Activated naive CD4-positive, alpha-beta T cell (primary cell): ENCODE results near the gene C21orf58.
A peak's percentile ranks its signal among the peaks of the same experiment; 100 is the strongest.

Experiments used
- DNase-seq, 4 experiments: peaks; one replicate each; lab custom pipeline; 2025; lab: John Stamatoyannopoulos, UW

The C21orf58 gene

DNA sequence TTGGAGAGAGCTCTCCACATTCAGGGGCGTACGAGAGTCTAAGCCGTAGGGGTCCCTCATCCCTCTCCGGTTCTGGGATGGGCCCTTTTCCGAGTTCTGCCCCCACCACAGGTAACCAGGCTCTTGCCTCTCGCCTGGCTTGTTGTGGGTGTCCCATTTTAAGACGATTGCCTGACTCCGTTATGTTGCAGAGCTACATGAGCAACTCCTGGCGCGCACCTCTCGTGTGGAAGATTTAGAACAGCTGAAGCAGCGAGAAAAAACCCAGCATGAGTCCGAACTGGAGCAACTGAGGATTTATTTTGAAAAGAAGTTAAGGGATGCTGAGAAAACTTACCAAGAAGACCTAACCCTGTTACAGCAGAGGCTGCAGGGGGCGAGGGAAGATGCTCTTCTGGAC, 29.2 kb upstream of the C21orf58 start:
- no peak for DNase-seq

DNA sequence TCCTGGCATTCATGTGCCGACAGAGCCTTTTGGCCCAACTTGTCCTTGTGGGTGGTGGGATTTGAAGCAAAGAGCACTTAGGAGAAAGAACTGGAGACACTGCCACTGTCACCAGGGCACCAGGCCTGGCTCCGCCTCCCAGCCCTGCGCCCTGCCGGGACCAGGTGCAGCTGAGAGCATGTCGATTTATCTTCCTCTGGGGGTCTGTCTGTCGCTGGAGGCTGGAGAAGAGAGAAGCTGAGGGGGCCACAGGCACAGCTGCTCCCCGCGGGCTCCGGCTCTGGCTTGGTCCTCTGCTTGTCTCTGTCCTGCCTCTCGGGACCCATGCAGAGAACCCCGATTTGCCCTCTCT, 28.5 kb upstream of the C21orf58 start:
- DNase-seq: no peak

DNA sequence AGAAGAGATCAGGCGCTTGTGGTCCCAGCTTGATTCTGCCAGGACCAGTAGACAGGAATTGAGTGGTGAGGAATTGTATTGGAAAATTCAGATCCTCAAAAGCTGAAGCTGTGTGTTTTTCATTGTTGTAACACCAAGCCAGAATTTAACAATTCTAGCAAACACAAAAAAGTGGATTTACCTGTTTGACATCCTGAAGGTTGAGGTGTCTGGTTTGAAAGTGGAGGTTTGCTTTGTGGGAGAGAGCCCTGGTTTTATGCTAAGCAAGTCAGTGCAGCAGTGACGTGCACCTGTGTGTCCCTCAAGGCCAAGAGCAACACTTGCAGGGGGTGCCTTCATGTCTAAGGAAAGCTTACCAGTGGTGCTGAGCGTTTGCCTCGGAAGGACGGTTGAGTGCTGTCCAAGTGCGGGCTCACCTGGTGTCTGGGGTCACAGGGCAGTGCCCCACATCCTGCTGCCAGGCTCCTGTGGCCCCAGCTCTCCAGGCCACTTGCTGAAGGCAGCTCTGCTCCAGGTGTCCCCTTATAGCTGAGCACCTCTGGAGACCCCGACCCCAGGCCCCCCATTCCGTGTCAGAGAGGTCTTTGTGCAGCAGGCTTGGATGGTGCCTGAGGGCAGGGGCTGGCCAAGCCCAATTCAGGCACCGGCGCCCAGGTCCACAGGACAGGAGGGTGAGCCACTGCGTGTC, 27.9 kb upstream of the C21orf58 start:
- DNase-seq: no peak

DNA sequence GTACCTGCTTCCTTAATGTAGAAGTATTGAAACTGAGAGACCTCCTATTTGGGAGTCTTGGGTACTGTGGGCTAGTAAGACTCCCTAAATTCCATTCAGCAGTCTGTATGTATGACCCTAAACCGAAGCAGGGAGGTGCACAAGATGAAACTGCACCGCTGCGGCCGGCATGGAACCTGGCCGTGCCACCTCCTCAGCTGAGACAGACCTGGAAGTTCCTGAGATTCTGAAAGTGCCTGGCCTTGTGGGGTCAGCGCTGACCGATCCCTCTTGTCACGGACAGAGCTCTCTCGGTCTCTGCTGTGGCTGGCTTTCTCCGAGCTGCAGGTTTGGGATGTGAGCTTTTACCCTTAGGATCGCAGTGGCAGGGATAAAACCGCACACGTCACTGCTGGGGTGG, 27.3 kb upstream of the C21orf58 start:
- no peak for DNase-seq

DNA sequence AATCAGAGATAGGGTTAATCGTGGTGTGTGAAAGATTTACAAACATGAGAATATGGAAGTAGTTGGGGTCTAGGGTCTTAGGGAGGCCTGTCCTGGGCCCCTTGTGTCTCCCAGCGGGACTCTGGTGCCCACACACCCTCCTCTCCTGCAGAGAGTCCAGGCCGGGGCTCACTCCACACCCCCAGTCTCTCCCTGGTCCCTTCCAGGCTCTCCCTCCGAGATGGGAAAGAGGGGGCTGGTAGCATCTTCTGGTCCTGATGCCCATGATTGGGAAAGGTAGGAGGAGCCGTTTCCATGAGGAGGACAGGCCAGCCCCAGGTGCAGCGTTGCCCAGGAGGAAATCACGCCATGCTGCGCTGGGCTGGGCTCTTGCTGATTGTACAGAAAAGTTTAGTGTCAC, 26.9 kb upstream of the C21orf58 start:
- DNase-seq: no peak

DNA sequence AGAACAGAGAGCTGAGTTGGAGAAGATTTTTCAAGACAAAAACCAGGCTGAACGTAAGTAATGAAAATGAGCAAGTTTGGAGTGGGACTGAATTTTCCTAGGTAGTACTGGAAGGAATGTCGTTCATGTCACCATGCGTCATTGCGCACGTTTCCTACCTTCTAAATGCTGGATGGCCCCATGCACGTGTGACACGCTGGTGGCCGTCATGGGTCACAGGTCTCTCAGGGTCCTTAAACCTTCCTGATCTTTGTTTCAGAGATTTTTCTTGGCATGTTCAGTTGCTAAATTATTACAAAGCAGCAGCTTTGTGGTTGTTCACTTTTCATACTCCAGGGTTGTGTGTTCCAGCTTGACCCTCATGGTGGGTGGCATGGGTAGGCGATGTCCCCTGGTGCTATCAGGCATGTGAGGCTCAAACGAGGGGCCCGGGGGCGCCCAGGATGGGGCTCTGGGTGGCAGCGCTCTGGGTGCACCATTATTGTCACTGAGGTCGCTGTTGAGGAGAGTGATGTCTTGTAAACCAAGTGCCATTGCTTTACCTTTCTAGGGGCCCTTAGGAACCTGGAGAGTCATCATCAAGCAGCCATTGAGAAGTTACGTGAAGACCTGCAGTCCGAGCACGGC, 25.6 kb upstream of the C21orf58 start:
- no peak for DNase-seq

DNA sequence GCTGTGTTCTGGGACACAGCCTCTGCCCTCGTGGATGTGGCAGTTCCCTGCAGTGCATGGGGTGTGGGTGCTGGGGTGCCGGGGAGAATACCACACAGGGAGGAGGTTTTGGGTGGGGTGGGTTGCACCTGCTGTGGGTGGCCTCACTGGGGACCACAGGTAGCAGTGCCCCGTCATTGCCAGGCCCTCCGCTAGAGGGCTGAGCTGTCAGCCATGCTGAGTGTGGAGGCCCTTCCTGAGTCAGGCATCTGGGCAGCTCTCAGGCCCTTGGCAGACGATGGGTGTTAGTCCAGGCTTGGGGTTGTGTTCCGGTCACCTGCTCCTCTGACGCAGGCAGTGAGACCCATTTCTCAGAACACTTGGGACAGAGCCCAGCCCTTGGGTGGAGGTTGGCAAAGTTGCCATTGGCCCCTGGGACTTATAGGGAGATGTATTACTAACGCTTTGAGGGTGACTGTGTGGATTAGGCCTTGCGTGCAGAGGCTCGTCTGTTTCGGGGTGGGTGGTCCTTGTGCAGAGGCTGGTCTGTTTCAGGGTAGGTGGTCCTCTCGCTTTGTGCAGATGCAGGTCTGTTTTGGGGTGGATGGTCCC, 24.2 kb upstream of the C21orf58 start:
- no peak for DNase-seq

DNA sequence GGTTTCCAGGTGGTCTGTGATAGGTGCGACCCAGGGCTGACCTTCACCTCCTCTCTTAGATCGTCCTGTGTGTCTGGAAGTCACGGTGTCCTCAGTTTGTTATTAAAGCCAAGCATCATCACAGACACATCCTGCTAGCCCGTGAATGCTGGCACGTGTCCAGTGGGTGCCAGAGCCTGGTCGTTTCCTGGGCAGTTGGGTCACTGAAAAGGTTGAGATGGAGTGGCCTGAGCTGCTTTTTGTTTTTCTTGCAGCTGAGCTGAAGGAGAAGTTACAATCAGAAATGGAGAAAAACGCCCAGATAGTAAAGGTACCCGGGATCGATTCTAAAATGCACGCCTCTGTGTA, 23.5 kb upstream of the C21orf58 start:
- no peak for DNase-seq

DNA sequence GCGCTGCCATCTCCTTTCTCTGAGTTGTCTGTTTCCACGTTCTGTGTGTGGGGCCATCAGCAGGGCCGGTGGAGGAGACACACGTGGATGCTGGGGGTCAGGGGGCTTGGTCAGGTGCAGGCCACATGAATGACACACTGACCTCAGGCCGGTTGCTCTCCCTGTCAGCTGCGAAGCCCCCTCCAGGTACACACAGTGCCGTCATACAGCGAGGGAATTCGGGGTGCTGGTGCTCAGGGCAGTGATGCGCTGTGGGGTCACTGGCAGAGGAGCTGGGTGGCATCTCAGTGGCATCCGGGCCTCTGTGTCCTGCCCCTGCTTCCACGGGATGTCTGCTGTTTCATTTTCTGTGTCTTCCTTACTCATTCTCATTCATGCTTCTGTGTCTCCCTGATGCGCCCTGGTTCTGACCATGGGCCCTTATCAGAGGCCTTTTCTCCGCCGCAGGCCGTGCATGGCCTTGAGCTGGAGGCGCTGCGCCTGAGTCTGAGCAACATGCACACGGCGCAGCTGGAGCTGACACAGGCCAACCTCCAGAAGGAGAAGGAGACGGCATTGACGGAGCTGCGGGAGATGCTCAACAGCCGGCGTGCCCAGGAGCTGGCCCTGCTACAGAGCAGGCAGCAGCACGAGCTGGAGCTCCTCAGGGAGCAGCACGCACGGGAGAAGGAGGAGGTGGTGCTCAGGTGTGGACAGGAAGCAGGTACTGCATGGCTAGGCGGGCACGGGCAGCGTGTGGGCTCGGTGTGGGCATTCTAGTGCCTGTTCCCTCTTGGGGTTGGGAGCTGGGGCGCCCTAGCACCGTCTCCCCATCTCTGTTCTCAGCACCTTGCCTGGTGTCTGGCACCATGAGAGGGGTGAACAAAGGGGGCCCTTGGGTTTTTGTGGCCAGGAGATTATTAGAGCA, 22.9 kb upstream of the C21orf58 start:
- DNase-seq: no peak

DNA sequence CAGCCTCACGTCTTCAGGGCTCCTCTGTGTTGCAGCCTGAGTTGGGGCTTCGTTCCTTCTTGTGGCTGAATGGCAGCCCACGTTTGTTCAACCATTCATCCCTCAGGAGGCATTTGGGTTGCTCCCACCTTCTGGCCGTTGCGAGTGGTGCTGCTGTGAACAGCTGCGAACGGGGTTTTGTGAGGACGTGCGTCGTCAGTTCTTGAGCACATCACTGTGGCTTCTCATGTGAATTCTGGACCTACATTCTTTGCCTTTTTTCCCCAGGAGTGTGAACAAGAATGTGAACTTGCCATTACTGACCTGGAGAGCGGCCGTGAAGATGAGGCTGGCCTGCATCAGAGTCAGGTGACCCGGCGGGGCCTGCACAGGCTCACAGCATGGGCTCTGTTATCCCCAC, 22.2 kb upstream of the C21orf58 start:
- no peak for DNase-seq

DNA sequence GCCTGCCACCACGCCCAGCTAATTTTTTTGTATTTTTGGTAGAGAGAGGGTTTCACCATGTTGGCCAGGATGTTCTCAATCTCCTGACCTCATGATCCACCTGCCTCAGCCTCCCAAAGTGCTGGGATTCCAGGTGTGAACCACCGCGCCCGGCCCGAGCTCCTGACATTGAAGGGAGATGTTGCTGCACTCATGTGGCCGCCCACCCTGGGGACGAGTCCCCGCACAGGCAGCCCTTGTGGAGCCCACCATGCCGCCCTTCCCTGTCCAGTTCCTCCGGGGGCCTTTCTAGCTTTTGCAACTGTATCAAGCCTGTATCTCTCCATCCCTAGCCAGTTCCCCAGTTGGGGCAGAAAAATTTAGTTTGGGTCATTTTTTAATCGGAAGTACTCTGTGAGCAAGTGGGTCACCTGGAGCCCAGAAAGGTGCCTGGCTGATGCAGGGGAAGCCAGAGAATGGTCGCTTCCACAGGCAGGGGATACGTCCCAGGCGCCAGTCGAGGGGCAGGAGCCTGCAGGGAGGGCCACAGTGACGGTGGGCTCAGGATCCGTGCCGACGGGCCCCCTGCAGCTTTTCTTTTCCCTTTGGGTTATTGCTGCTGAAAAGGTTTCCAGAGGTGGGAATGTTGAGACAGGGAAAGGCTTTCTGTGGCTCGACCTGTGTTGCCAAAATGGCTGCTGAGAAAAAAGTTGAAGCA, 20.7 kb upstream of the C21orf58 start:
- no peak for DNase-seq

DNA sequence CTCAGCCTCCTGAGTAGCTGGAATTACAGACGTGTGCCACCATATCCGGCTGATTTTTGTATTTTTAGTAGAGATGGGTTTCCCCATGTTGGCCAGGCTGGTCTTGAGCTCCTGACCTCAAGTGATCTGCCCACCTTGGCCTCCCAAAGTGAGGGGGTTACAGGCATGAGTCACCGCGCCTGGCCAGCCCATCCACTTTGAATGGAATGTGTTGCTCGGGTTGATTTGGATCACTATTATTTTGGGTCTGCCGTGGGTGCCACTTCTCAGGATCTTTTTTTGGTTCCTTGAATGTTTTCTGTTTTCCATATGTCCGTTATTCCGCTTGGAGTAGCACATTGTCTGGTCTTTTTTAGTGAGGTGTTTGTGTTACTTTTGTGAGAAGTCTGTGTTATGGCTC, 17.3 kb upstream of the C21orf58 start:
- no peak for DNase-seq

DNA sequence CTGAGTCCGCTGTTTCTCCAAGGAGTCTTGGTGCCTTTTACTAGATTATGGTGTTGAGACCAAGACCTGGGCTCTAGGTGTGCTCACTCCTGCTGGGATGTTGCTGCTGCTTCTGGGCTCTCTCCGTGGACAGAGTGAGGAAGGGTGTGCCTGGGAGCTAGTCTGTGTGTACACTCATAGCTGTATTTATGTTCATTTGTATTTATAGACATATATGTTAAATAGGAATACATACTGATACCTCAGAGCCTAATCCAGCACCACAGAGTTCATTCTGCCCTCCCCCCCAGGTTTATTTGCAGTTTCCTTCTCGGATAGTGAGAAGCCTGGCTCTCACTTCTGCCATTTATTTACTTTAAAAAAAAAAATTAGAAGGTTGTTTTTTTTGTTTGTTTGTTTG, 12.9 kb upstream of the C21orf58 start:
- DNase-seq: no peak

DNA sequence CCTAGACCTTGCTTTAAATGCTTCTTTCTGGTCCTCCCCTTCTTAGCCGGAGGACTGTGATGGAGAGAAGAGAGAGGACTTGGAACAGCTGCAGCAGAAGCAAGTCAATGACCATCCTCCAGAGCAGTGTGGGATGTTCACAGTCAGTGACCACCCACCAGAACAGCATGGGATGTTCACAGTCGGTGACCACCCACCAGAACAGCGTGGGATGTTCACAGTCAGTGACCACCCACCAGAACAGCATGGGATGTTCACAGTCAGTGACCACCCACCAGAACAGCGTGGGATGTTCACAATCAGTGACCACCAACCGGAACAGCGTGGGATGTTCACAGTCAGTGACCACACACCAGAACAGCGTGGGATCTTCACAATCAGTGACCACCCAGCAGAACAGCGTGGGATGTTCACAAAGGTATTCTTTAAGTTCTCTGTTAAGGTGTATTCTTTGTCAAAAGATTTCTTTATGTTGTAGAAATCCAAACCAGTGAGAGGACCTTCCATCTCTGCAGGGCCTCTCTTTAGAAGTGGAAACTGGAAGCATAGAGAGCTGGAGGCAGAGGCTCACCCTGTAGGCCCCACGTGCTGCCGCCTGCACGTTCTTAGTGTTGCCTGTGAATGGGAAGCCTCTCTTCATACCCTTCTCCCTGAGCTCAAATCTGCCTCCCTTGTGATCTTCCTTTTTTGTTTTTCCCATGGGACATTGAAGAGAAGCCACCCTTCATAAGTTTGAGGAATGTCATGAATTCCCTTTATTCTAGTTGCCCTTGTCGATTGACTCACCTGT, 10.9 kb upstream of the C21orf58 start:
- DNase-seq: no peak

DNA sequence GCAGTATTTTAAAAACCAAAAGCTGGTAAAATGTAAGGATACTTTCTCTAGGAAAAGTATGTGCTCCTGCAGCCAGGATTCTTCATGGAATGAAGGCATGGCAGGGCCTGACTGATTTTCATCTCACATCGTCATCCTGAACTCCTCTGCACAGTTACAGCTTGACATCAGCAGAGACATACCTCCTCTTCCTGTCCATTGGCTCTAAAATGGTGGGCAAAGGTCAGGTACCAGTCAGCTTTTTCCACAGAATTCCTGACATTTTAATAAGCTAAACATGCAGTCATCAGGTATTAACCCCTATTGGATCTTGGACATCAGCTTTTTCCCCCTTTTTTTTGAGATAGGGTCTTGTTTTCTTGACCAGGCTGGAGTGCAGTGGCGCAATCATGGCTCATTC, 6.1 kb upstream of the C21orf58 start:
- DNase-seq: no peak

DNA sequence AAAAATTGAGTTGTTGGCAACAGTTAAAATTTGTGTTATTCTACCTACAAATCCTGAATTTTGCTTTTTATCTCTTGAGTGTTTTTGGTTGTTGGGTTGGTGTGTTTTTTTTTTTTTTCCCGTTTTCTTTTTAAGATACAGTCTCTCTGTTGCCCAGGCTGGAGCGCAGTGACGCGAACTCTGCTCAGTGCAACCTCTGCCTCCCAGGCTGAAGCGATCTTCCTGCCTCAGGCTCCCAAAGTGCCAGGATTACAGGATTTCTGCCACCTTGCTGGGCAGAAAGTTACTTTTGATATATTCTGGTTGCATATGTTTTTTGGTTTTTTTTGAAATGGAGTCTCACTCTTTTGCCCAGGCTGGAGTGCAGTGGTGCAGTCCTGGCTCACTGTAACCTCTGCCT, 4.5 kb upstream of the C21orf58 start:
- no peak for DNase-seq

DNA sequence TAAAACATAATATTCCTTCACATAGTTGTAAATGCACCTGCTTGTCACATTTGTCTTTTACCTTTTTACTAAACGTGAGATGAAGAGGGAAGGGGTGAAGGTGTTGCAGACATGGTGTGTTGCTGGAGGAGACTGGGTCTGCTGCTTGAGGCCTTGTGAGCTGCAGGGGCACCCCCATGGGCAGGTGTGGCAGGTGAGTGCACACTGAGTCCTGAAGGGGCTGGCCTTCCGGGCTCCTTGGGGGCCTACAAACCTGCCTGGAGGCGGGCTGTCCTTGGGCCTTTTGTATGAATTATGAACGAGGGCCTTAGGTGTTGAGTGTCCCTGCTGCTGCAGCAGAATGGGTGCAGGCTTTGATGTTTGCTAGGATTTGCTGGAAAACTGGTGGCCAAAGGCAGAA, 4.0 kb upstream of the C21orf58 start:
- DNase-seq: no peak

DNA sequence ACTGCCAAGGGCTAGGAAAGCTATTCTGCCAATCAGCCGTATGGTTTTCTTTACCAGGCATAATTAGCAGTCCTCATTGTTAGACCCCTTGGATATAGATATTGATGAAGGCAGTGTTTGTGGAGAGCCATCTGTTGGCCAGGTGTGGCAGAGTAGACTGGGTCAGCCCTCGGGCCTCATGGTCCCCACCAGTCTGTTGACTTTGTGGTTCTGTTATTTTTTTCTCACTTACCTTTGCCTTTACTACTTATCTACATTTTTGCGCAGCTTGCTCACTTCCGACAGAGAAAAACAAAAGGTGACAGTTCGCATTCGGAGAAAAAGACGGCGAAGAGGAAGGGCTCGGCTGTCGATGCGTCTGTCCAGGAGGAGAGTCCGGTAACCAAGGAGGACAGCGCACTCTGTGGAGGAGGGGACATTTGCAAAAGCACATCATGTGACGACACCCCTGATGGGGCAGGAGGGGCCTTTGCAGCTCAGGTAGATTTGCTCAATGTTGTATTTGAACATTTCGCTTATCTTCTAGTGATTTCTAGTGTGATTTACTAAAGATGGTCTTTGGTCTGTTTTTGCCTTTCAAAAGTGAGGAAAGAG, 2.5 kb upstream of the C21orf58 start:
- DNase-seq: no peak

DNA sequence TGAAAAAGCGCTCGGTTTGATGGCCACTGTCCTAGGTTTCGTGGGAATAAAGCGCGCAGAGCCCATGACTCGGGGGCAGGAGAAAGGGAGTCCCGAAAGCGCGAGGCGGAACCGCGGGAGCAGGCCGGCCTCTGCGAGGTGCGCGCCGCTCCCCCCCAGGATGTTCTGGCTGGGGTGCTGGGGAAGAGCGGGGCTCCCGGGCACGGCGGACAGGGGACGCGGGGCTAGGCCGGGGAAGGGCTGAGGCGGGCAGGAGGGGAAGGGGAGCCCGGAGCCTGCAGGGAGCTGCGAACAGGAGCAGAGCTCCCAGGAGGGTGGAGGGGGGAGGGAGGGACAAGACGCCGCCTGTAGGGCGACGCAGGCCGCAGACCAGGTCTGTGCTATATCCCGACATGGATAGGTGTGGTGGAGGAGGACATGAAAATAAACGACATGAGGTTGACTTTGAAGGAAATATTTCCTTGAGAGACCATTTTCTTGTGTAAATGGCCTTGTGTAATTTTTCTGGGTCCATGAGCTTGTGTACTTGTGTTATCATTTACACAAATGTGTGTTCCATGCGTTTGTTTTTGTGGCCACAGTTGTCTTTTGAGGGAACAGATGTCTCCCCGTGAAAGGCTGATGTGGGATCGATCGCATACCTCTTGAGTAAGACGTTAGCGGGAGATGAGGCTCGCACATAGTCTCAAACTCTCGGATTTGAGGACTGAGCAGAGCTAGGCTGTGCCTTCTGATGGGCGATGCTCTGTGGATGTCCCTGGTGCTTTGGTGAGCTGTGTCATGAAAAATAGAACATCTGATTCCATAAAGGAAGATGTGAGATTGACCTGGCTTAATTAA, 1.6 kb upstream of the C21orf58 start:
- DNase-seq: peak in 1 of 4 experiments; percentile 34
